ENCODE measurements around the gene RTP2.

Gene RTP2, protein sequence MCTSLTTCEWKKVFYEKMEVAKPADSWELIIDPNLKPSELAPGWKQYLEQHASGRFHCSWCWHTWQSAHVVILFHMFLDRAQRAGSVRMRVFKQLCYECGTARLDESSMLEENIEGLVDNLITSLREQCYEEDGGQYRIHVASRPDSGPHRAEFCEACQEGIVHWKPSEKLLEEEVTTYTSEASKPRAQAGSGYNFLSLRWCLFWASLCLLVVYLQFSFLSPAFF

DNA sequence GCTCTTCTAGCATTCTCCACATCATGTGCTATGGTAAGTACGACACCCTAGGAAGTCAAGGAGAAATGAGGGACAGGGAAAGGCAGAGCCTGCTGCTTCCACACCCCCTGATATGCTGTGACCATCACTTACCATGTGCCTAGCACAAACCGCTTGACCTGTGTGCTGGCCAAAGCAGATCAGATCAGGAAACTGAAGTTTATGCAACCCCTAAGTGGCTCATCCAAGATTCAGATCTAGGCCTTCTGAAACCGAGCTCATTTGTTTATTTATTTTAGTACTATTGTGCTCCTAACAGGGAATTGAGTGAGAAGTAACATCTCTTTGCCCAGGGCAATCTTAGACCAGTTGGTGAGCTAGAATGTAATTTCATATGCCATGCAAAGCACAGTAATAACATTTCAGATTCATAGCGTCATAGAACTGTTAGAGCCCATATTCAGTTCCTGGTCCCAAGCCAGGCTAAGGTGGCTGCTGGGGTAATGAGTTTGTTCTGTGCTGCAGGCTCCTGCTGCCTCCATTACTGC is at the start of gene RTP2:
Gene RTP2 (minus strand): TSS at position 51 of the 527 bp plus-strand sequence. CDS start 429 bp downstream, outside the sequence.
- no peak for DNase-seq

DNA sequence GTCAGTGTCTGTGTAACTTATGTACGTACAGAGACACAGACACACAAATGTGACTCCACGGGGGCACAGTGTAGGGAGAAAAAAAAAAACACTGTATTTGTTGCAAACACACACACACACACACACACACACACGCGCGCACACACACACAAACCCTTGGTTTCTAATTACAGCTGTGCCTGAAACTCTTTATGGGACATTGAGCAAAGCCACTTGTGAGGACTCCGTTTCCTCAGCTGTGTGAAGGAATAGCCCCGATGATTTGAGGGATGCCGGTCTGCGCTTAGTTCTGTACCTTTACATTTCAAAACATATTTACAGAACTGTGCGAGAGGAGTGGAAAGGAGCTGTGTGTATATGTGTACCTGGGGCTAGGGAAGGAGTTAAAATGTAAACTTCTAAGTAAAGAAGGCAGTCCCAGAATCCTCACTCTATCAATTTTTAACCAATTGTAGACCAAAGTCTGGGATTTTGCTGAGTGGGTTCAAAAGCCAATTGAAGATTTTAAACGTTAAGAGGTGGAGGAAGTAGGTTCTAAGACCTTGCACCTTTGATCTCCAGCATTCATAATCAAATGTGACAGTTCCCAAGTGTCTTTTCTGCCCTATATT is 48.3 kb upstream of the RTP2 start:
- DNase-seq: no peak

DNA sequence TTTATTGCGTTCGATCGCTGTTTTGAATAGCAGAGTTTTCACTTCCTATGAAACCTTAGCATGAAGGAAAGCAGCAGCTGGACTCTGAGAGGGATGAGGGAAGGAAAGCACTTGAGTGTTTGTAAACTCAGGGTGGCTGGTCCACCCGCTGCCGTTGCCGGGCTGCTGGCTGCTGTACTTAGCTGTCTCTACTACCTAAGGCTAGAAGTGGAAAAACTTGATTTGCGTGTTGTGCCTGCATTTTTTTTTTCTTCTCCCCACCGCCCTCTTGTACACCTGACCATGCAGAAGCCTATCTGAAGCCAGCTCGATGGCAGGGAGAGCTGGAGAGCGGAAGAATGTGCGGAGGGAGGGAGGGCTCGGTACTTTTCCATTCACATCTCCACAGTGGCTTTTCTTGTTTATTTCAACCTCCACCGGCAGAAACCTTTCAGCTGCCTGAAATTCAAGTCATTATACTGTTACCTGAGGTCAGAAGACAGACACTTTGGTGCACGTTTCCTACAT is 47.7 kb upstream of the RTP2 start:
- no peak for DNase-seq

DNA sequence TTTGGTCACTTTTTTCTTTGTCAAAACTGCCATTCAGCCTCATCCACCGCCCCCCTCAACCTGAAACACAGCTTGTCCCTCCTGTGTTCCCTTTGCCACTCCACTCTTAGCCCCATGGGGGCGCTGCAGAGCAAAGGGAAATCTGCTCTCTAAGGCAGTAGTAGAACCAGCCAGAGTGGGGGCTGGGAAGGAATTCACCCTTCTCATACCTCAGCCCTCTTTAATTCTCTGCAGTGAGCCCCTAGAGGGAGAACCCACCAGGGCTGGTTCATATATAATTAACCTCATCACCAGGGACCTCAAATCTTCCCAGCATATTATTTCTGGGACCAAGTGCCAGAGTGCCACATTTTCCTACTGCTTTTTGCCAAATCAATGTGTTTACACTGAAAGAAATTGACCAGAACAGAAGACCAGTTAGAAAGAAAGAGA is 45.7 kb upstream of the RTP2 start:
- DNase-seq: peak; percentile 92

DNA sequence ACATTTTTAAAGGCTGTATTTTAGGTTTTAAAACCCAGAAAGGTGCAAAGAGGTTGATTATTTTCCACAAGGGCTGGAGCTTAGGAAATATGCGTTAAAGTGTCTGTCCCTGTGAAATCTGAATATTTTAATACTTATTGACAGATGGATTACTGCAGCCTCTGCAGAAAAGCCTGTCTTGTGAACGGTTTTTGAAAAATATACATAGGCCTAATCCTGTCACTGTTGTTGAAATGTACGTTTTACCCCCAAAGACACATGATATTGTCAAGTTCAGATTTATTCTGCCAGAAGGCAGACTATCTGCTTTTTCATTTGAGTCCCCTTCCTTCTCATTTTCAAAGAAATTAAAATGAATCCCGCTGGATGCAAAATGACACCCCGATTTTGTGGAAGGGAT is 45.1 kb upstream of the RTP2 start:
- DNase-seq: no peak

DNA sequence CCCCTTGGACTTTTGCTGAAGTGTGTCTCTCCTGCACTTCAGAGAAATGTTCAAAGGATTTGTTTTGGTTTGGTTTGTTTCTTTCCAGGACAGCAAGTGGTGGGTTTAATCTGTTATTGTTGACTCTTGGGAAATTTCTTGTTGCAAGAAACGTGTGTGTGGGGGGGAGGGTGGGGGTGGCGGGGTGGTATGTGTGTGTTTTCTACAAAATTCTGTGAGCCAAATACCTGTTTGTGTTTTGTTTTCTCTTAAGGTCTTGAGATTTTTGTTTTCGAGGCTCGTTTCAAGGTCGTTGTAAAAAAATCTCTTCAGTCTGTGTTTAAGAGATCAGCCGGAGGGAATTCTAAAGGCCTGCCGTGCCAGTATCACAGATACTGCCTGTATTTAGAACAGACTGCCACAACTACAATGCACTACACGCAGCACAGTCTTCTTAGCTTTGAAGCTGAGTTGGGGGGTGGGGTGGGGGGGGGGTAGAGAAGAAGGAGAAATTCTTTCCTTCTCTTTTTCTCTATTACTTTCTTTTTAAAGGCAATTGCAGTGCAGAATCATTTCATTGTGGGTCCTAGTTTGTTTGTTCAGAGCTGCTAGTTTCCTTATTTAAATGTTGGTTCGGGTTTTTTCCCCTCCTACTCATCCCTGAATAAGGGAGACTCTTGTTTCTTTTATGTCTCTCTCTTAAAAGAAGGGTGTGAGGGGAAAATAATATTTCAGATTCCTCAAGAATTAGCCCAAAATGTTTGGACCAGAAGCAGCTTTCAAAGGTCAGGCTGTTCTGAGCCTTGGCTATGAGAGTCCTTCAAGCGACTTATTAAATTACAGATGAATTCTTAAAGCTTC is 44.3 kb upstream of the RTP2 start:
- DNase-seq: no peak

DNA sequence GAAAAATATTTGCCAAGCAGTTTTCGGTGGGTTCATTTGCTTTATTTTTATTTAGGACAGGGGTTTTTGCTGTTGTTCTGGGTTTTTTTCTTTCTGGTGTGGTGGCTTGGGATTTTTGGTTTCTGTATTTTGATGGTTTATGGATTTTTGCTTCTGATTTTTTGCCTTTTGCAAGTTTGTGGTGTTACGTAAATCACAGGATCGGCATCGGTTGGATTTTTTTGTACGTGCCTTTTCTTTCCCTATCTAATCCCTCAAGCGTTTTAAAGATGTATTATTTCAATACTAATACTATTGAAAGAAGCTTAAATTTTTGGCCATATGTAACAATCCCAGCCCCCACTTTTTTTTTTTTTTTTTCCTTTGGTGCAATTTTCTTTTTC is 43.7 kb upstream of the RTP2 start:
- DNase-seq: peak; percentile 20

DNA sequence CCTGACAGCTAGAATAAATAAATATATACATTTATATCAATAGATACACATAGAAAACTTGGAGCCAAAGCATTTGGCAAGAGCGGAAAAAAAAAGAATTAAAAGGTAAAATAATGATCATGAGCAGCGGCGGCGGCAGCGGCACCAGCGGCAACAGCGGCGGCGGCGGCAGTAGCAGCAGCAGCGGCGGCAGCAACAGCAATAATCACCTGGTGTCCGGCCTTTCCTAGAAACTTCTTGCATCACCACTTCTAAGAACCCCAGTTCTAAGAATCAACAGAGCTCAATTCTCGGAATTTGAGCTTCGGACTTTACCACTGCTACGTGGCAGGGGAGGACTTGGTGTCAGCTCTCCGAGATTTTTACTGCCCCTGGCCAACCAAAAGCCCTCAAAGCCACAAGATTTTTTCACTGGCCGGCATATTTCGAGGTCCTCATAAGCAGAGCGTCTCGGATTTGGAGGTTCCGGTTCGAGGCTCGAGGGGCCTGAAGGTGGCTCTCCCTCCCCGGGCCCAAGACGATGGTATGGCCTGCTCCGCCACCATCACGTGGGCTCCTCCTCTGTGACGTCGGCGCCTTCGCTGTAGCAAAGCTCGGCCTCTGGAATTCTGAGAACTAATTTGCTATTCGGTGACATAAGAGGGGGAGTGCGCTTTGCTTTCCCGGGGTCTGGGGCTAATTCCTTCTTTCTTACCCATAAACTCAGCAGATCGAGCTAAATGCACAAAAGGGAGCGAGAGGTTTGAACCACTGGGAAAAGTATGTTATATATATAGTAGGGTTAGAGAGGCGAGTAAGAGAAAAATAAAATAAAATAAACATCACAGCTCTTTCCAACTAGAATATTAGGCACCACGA is 43.1 kb upstream of the RTP2 start, which contains the start of gene BCL6:
Gene BCL6 (minus strand): TSS at position 268 of the 858 bp plus-strand sequence. CDS start 11,775 bp downstream, outside the sequence.
- peak; percentile 97 for DNase-seq

DNA sequence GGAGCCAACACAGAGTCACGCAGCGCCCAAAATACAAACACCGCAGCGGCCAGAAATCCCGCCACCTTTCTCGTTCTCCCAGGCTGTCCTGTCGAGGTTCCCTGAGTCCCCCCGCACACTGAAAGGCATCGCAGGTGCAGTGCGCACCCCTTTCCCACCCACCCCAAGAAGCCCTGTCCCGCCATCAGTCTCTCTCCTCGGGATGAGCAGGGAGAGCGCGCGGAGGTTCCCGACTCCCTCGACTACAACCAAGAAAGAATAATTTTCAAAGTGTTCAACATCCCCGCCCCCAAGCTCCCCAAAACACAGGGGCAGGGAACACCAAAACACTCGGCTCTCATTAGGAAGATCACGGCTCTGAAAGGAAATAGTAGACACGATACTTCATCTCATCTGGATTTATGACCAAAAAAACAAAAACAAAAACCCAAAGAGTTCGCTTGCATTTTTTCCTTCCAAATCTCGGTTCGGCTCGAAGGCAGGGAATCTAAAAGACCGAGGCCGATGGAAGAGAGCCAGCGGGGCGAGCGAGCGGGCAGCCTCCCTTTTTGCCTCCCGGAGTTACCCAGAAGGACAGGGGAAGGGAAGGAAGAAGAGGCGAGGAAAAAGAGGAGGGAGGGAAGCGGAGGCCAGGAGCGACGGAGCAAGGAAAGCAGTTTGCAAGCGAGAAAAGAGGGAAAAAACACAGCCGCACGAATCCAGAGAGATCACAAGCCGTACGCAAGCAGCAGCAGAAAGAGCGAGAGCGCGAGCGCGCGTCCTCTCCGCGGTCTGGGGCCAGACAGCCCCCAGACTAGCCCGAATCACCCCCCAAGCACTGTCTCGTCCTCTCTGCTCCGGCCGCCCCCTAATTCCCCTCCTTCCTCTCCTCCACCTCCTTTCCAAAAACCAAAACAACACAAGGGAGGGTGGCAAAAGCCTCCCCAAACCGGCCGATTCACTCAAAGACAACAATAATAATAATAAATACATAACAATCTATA is 42.1 kb upstream of the RTP2 start:
- DNase-seq: peak; percentile 68

DNA sequence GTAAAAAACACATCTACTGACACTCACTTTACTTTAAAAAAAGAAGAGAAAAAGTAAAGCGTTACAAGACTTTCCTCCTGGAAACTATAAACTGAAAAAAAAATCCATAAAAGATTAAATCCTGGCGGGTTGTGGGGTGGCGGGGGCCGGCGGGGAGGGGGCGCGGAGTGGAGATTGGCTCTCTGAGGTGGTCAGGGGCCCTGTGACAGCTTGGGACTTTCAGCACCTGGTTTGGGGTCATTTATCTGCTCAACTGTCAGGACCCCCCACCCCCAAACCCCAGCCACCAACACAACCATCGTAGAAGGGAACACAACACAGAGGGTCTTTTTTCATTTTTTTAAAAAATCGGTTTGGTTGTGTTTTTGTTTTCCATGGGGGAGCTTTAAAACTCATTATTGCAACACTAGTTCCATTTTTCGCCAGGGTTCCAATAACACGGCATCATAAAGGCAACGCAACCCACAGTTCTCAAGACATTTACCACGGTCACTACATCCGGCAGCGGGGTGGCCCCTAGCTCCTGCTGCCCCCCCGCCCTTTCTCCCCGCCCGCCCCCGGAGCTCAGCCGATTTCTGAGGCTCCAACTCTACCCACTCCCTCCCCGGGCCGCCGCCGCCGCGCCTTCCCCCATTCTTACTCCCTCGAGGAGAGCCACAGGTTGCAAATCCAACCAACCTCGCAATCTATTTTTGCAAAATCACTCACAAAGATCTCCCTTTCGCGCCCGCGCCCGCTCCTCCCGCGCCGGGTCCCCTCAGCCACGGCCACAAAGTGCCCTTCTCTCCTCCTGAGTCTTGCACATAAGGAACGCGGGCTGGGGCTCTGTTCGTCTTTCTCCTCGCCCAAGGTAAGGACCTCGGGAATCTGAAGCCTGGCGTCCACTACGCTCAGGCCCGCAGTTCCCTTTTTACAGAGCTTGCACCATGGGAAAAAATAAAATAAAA is 41.1 kb upstream of the RTP2 start:
- peak; percentile 60 for DNase-seq

DNA sequence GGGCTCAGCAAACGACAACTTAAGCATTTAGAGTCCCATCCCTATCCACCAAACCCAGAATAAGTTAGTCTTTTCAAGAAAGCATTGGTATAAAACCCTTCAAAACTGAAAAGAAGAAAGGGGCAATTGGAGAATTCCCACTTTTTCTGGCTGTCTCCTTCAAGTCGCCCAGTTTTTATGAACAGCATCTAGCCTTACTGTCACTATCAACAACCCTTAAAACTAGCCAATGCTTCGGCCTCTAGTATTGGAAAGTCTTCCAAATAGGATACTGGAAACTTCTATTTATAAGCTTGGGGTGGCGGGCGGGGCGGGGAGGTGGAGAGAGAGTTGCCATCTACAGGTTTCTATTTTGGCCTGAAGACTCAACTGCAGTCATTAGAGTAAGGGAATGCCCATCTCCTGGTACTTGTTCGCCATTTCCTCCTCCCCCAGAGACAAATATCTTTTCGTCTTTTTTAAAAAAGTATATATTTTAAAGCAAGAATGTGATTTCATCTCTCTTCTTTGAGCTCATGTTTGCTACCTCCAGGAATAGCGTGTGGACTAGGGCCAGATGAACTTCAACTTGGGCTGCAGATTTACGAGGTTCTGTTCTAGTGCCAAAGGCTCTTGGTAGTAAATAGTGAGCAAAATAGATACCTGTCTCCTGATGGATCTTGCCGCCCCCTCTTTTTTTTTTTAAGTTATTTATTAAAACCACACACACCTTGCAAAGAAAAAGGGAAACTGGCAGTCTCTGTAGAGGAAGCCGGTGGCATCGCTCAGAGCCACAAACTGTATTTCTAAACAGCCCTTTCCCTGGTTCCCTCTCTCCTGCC is 40.2 kb upstream of the RTP2 start:
- DNase-seq: peak; percentile 65

DNA sequence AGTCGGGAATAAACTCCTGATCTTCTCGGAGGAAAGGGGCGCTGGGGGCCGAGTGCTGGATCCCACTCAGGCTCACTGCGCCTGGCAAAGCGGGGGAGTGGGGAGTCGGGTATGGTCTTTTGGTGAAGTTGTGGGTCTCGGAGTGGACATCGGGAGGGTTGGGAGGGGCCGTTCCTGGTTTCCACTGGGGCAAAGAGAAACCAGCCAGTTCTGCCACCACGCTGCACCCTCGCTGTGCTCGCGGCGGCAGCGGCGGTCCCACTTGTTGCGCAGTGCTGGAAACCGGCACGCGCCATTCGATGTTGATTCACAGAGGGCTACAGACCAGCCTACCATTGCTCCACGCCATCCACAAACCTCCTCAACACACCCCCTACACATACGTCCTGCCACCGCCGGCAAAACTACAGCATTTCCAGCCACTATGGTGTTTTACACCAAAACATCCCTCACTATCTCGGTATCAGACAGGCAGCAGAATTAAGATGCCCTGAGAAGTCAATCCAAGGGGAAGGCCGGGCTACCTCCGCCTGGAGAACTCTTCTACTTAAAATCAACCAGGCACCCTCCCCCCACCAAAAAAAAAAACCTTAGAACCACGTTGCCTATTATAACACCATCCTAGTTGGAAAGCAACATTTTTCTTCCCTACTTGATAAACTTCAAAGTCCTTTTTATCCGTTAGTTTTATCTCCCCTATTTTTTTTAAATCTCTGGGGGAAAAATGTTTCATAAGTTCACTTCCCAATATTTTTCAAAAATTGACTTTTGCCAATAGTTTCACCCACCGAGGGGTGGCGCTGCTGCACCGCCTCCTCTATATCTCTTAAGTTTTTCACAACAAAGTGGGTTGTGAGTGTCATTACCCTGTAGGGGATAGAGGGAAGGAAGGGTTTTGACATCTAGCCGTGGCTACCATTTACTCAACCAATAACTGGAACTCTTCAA is 39.3 kb upstream of the RTP2 start:
- peak; percentile 90 for DNase-seq

DNA sequence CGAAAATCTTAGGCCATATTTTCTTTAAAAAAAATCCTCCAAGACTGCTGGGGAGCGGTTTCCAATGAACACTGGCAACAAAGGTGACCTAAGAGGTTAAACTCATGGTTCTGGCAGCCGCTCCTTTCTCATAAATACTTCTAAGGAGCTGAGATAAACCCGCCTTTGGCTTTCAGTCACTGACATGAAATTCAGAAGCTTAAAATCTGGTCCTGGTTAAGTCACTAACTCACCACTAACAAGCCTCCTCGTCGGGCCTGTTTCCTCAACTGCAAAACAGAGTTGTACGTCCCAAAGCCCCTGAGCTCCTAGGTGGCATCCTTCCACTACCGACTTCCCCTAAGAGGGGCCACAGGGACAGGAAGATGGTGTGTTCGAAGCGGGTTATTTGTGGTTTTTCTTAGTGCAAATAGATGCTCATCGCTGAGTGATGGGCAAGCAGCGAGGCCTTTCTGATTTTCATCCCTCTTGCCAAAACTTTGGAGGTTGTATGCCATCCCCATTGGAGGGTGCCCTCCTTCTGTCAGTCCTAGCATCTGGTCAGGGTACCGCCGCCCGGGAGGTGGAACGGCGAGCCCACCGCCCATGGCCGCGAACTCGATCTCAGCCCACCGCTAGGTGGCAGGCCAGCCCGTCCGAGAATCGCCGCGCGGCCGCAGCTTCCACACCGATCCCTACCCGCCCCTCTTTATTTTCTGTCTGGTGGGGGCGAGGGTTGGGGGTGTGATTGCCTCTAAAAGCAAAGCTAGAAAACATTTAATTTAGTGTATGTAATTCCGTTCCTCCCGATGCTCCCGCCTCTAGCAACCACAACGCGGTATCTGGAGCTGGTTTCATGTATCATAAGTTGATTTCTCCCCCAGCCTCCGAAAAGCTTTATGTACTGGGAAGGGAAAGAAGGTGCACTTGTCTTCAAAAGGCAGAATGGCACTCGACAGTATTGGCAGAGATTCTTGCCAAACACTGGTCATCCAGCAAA is 38.4 kb upstream of the RTP2 start:
- peak; percentile 67 for DNase-seq

DNA sequence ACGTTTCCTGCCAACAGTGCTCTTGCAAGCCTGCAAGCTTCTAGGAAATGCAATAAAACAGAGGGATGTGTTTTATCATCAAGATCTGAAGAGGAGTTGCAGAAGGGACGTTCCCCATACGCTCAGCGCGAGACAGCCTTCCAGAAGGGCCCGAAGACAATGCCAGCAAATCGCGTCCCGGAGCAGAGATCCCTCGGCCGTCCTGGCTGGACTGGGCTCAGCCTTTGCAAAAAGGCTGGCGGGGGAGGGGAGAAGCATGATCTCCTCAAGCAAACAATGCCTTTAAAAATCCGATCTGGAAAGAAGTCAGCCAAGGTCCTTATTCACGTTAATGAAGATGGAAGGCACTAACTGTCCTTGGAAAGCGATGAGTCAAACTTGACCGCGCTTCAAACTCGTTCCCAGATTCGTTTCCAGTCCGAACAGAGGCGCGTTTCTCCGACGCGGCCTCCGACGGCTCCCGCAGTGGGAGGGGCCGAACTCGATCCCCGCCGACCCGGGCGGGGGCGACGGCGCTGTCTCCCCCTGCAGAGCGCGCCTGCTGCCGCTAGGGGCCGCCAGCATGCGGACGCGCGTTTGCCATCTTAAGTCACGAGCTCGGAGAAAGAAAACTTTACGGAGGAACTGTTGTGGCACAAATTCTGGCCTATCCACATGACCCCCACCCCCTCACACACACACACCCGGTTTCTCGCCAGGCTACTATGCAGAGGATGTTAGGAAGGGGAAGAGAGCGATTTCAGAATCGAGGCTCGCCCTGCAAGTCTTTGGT is 37.4 kb upstream of the RTP2 start:
- DNase-seq: peak; percentile 88

DNA sequence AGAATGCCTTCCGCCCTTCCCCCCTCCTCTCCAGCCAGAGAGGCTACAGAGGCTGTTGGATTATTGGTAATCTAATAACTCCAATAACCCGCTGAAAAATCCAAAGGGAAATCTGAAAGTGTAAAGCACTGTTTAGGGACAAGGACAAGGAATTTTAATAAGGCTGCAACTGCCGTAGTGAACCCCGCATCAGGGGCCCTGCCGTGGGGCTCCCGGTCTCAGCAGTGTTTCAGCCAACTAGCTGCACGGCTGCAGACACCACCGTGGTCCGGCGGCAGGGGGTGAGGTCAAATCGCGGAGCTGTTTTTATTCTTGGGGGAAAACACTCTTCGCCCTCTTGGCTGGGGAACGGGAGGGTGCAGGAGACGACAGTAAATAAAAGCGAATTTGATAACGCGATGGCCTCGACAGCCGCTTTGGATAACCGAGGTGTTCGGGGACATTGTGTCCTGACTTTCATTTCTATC is 36.8 kb upstream of the RTP2 start:
- DNase-seq: peak; percentile 44
